ENCODE data around the gene CD80. TPM values are rescaled to one million over a fixed set of nuclear protein-coding genes. Genes with fewer than 3 reads are reported as not detected.

Gene CD80
- total RNA-seq, 4 donors from 2014 or later, result 0.58 TPM; not detected in 3

- TF ChIP-seq POLR2A (IDR thresholded peaks at IDR 0.05) (no peak), POLR2AphosphoS5 (IDR thresholded peaks at IDR 0.05) (no peak), CTCF (IDR thresholded peaks at IDR 0.05) (no peak), EP300 (IDR thresholded peaks at IDR 0.05) (no peak)
- no peak overlapping the region for H3K27ac ChIP-seq
- H3K27me3 ChIP-seq, result no peaks in the 10 kb centered on the region
- ATAC-seq, result no peak
- H3K4me3 ChIP-seq, result no peak overlapping the region
- H3K36me3 ChIP-seq, result no peaks in the 10 kb centered on the region
- WGBS, 2 donors (ENCODE audit: low coverage in 1 of 2), result 38 to 80% methylated on average over 1 of the region's 3 CpGs
- H3K9me3 ChIP-seq, result no peaks in the 10 kb centered on the region
- H3K4me1 ChIP-seq, result peaks cover 0 to 5% (median 0%) of the 10 kb centered on the region in 3 donors
Observed at GRCh38 chr3:119601154-119601553, 41.7 kb upstream of the CD80 start.

DNA sequence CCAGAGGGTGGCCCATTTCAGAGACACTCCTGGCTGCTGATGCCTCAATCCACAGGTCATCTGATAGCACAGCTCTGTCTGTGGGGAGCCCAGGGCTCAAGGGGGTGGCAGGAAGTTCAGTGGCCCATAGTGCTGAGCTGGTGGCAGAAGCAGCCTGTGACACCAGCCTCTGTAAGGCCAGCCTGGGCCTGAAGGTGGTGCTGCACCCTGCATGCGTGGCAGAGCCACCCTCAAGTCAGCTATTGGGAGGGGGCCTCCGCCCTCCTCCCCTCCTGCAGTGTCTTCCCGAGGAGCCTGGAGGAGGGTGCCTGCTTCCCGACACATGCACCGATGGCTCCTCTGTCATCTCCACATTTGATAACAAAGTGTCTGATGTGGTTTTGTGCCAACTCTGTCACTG is 41.3 kb upstream of the CD80 start:
- TF ChIP-seq POLR2AphosphoS5 (IDR thresholded peaks at IDR 0.05) (no peak), CTCF (IDR thresholded peaks at IDR 0.05) (peak in 1 of 4 experiments; percentile 37), POLR2A (IDR thresholded peaks at IDR 0.05) (no peak)
- peaks cover 0 to 9% (median 0%) of the 10 kb centered on the region in 3 donors for H3K4me1 ChIP-seq
- no peak overlapping the region for H3K4me3 ChIP-seq
- H3K9me3 ChIP-seq, result no peaks in the 10 kb centered on the region
- H3K27me3 ChIP-seq, result no peaks in the 10 kb centered on the region
- no peaks in the 10 kb centered on the region for H3K36me3 ChIP-seq
- ATAC-seq, result peak; percentile 44
- no peak overlapping the region for H3K27ac ChIP-seq
- 67 to 75% methylated on average over 3 to 4 of the region's 5 CpGs for WGBS, 2 donors (ENCODE audit: low coverage in 1 of 2)

- no peaks in the 10 kb centered on the region for H3K36me3 ChIP-seq
- H3K27ac ChIP-seq, result no peak overlapping the region
- no peak overlapping the region for H3K4me3 ChIP-seq
- WGBS, 2 donors (ENCODE audit: low coverage in 1 of 2), result 79 to 92% methylated on average over 4 of the region's 6 CpGs
- no peaks in the 10 kb centered on the region for H3K9me3 ChIP-seq
- peaks cover 0 to 10% (median 0%) of the 10 kb centered on the region in 3 donors for H3K4me1 ChIP-seq
- ATAC-seq, result no peak
- TF ChIP-seq EP300 (IDR thresholded peaks at IDR 0.05), result no peak
- no peak for TF ChIP-seq POLR2AphosphoS5 (IDR thresholded peaks at IDR 0.05)
- TF ChIP-seq POLR2A (IDR thresholded peaks at IDR 0.05), result no peak
- TF ChIP-seq CTCF (IDR thresholded peaks at IDR 0.05), result no peak
- no peaks in the 10 kb centered on the region for H3K27me3 ChIP-seq
Observed at GRCh38 chr3:119599558-119600174, 40.3 kb upstream of the CD80 start.

GRCh38 chr3:119598410-119599098 is 39.1 kb upstream of the CD80 start:
- Histone ChIP-seq H3K27ac (peak overlapping the region in 1 of 4 donors; percentile 63), H3K4me1 (peaks cover 0 to 10% (median 0%) of the 10 kb centered on the region in 3 donors), H3K36me3 (no peaks in the 10 kb centered on the region), H3K9me3 (no peaks in the 10 kb centered on the region), H3K27me3 (no peaks in the 10 kb centered on the region), H3K4me3 (no peak overlapping the region)
- TF ChIP-seq POLR2A (IDR thresholded peaks at IDR 0.05), result no peak
- no peak for TF ChIP-seq CTCF (IDR thresholded peaks at IDR 0.05)
- TF ChIP-seq EP300 (IDR thresholded peaks at IDR 0.05), result no peak
- no peak for TF ChIP-seq POLR2AphosphoS5 (IDR thresholded peaks at IDR 0.05)
- WGBS, 2 donors (ENCODE audit: low coverage in 1 of 2), result 100% methylated on average over 1 of the region's 1 CpG
- ATAC-seq, result no peak
